Activated CD4-positive, alpha-beta T cell treated with anti-CD3 and anti-CD28 coated beads, Interleukin-2, amount 50 U/mL, for 16 hours (primary cell): ENCODE data around the gene IFNAR1.

Experiments used
- DNase-seq: peaks from one replicate; pipeline ENCODE4 v3.0.0-alpha.2; 2020

Gene IFNAR1

DNA sequence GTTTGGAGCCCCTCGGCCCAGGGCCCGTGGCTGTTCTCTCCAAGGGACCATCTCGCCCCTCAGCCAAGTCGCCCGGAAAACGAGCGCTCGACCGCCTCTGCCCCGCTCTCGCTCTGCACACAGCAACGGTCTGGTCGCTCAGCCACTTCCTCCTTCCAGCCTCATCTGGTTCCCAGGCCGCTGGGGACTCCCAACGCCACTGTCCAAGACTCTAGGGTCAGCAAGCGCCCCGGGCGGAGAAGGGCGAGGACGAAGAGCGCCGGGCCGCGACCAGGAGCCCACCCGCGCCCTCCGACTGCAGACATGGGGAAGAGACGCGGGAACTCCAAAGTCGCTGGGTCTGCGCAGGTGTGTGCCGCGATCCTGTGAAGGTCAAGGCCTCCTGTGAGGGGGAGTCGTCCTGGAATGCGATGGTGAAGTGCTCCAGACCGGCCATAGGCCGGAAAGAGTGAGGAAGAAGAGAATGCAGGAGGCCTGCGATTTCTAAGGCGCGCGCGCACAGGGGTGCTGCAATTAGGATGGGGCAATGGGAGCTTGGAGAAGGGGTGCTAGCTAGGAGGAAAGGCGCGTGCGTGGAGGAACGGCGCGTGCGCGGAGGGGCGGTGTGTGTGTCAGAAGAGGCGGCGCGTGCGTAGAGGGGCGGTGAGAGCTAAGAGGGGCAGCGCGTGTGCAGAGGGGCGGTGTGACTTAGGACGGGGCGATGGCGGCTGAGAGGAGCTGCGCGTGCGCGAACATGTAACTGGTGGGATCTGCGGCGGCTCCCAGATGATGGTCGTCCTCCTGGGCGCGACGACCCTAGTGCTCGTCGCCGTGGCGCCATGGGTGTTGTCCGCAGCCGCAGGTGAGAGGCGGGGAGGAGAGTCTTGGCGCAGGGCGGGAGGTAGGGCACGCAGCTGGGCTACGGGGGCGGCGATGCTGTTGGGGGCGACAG lies at the start of gene IFNAR1:
Gene IFNAR1 (plus strand): TSS at position 680 of the 931 bp plus-strand sequence. CDS start 86 bp downstream, at position 766.
- peak; percentile 99 for DNase-seq

DNA sequence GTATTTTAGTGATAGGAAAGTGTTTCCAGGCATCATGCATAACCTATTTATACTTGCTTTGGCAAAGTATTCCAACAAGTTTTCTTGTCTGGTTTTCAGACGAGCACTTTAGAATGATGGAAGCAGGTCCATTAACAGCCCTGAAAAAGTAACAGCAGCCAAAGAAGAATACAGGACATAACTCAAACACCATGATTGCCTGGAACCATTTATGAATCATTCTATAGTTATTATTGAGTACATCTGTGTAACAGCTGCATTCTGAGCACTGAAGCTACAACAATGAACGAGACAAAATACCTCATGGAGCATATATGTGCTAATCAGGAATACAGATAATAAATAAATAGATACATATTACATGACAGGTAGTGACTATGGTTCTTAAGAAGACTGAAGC lies 46.0 kb upstream of the IFNAR1 start:
- DNase-seq = no peak

DNA sequence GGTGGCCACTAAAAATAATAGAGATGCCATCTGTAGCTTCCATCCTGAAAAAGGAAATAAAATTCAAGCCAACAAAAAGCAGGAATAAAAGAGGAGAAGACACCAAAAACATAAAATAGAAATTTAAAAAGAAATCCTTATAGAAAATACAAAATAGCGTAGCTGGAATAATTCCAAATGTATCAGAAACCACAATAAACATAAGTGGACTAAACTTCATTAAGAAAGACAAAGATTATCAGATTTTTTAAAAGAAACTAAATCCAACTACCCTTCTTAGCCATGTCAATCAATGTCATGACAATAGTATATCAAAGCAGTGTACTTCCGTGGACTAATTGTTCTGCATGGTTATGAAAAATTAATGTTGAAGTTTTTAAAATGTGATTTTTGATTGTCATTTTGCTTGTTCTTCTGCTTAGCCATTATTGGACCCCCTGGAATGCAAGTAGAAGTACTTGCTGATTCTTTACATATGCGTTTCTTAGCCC lies 45.4 kb upstream of the IFNAR1 start:
- no peak for DNase-seq

DNA sequence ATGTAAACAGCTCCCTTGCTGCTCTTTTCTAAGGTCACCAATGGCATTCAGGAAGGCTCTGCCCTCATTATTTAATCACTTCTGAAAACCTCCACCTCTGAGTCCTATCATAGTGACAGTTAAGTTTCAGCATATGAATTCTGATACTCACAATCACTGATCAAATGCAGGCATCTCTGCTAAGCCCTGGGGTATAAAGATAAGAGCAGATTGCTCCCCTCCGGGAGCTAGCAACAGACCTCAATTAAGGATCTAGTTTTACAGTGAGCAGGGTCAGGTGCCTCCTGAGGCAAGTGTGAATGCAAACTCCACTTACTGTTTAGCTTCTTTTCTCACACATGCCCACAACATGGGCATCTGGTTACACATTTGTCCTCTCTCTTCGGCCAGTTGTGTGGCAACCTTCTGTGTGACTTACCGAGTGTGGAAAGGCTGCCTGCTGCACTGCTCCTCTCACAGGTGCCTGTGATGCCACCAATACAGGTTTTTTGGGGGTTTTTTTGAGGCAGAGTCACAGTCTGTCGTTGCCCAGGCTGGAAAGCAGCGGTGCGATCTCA lies 43.6 kb upstream of the IFNAR1 start:
- DNase-seq = no peak

DNA sequence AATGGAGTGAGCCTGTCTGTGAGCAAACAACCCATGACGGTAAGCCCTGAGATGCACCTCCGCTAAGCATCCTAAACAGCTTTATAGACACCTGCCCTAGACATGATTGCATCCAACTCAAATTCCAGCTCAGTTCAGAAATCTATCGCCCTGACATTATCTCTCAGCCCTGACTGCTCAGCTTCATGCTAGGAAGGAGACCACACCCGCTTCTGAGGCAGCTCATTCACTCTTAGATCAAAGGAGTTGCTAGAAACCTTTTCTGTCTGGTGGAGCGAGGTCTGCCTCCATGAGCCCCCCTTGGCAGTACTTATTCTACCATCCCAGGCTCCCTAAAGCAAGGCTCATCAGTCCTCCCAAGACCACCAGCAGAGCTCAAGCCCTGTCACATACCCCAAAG lies 41.6 kb upstream of the IFNAR1 start:
- DNase-seq = no peak

DNA sequence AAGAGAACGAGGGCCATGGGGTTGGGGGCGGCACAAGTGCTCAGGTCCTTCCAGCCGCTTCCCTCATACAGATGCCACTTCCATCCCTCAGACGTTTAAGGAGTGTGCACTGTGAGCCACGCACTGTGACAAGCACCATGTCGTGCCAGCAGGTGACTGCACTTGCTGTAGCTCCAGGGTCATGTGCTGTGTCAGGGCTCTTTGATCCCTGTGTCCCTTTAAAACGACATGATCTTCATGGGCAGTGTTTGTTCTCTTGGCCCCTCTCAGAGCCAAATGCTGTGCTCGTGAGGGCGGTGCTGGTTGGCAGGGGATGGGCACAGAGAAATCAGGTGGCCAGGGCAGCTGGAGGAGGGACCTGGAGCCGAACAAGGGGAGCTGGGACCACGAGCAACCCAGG lies 38.7 kb upstream of the IFNAR1 start:
- DNase-seq = no peak

DNA sequence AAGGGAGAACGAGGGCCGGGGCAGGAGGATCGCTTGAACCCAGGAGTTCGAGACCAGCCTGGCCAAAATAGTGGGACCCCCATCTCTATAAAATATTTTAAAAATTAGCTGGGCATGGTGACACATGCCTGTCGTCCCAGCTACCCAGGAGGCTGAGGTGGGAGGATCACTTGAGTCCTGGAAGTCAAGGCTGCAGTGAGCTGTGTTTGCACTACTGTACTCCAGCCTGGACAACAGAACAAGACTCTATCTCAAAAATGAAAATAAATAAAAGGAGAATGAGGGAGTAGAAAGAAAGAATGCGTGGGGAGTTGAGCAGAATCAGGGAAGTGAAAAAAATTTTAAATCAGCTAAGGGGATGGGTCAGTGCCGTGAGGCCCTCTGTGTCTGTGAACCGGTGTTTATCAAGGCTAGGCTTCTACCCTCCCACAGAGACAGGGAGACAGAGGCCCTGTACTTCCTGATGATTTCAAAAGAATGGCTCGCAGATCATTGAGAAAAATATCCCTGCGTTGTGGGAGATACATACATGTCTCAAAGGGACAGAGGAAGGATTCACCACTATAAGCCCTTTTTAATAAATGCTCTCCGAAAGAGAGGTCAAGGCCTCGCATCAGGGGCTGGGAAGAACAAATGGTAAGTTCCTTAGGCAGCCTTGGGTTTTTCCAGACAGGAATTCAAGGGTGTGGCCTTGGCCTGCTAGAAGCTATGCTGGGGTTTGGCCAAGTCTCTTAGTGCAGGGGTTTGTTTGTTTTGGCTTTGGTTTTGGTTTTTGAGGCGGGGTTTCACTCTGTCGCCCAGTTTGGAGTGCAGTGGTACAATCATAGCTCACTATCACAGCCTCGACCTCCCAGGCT lies 37.9 kb upstream of the IFNAR1 start:
- no peak for DNase-seq

DNA sequence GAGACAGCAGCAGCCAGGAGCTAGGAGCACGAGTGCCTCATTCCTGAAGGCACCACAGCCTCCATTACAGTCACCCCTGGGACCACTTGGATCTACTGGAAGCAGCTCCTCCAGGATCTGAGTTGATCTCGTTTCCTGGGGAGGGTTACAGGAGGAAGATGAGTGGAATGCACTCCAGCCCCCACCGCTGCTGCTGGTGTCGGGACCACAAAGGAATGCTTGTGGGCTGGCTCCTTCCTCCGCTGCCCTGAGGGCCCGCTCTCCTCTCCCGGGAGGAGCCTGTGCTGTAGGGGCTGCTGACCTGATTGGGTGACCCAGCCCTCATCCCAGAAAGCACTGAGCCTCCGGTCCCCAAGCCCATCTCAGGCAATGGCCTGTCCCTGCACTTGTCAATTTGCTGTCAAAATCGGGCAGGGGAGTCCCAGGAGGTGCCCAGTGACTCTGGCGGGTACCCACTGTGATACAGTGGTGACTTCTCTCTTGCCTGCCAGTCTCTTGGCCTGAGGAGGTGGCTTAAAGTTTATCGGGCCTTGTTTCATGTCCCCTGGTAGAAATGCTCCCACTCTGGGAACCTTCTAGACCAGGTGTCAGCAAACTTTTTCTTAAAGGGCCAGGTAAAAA lies 35.5 kb upstream of the IFNAR1 start:
- no peak for DNase-seq

DNA sequence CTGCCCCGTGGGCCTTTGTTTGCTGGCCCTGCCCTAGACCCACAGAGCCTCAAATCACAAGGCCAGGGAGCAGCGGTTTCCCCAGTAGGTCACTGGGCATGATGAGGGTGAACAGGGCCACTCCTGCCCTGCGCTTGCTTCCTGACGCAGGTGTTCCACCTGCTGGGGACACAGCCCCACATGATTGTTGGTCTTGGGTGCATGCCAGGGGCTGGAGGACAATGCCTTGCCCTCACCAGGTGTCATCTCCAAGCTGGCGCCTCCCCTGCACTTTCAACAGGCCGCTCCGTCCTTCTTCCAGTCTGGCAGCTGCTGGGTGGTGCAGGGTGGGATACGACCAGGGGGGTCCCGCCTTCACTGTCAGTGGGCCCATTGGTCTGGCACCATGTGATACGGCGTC lies 34.3 kb upstream of the IFNAR1 start:
- no peak for DNase-seq

DNA sequence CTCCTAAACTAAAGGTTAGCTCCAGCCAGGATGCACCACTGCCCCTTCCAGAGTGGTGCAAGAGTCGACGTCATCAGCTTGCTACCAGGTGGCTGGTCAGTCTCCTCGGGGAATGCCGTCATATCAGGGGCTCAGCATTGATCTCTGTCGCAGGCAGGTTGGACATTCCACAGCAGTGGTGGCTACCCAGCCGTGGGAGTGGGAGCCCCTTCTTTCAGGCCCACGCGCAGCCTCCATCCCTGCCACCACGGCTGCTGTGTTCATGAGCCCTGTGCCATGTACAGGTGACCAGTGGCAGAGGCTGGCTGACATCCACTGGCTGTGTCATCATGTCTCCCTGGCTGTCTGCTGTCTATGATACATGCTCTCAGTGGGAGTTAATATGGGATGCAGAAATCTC lies 33.1 kb upstream of the IFNAR1 start:
- no peak for DNase-seq

DNA sequence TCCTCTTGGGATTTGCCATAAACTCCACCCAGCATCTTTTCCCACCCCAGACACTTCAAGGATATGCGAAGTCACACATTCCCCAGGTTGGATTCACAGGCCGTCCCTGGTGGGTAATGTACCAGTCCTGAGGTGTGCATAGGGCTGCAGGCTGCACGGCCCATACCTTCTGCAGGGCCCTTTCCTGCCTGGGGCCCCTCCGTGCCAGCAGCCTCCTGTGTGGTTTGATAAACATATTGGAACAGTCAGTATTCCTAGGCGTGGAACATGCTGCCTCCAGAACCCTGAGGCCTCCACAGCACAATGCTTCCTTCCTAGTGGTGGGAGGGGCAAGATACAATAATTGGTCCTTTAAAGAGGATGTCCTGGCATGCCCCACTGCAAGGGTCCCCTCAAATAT lies 32.0 kb upstream of the IFNAR1 start:
- no peak for DNase-seq

DNA sequence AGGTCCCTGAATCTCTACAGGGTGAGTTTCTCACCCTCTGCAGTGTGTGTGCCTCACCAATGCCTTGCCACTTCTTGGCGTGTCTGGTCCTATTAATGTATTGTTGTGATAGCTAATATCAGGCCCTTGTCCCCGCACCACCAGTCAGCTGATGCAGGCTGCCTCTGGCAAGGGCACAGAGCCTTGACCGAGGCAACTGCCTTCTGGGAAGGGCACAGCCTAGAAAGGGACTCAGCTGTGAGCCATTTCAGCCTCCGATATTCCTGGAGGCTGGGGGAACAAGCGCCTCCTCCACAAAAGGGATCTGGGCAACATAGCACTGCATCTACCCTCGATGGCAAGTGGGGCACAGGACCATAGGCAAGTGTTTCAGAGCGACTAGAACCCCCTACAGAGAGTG lies 31.6 kb upstream of the IFNAR1 start:
- no peak for DNase-seq

DNA sequence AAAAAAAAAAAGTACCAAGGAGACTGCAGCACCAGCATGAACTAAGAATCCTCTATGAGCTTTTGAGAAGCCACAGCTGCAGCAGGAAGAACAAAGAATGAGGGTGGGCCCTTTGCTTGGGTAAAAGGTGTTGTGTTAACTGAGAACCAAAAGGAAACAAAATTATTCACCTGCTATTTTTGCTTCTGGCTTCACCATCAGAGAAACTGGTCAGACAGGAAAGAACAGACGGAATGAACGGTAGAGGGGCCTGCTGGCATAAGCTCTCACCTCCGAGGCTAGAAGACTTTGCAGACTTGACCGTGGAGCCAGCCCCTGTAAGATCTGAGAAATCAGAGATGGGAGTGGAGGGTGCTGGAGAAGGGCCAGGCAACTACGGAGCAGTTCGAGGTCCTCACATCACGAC lies 31.0 kb upstream of the IFNAR1 start:
- DNase-seq = no peak

DNA sequence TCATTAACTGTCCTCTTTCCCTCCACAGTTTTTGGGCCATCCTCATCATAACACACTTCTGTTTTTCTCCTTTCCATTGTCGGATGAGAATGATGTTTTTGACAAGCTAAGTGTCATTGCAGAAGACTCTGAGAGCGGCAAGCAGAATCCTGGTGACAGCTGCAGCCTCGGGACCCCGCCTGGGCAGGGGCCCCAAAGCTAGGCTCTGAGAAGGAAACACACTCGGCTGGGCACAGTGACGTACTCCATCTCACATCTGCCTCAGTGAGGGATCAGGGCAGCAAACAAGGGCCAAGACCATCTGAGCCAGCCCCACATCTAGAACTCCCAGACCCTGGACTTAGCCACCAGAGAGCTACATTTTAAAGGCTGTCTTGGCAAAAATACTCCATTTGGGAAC lies 28.6 kb upstream of the IFNAR1 start:
- no peak for DNase-seq

DNA sequence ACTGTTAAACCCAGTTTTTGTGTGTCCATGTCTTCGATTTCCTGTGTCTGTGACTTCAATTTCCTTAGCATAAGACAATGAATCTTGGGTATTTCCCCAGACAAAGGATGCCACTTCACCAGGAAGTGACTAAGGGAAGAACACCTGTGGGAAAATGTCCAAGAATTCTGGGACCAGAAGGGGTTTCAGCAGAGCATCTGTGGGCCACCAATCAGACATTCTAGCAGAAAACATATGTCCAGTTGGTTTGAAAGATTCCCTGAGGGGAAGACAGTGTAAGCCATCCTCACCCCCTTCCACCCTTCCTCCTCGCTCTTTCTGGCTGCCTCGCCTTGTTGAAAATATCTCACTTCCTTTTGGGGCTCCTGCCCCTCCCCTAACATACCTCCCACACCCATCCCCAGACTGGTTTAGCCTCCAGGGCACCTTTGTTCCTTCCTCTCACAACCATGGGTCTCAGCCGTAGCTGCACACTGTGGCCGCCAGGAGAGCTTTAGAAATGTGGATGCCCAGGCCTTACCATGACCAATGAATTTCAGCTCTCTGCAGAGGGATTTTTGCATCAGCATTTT lies 25.5 kb upstream of the IFNAR1 start:
- DNase-seq = peak; percentile 26

DNA sequence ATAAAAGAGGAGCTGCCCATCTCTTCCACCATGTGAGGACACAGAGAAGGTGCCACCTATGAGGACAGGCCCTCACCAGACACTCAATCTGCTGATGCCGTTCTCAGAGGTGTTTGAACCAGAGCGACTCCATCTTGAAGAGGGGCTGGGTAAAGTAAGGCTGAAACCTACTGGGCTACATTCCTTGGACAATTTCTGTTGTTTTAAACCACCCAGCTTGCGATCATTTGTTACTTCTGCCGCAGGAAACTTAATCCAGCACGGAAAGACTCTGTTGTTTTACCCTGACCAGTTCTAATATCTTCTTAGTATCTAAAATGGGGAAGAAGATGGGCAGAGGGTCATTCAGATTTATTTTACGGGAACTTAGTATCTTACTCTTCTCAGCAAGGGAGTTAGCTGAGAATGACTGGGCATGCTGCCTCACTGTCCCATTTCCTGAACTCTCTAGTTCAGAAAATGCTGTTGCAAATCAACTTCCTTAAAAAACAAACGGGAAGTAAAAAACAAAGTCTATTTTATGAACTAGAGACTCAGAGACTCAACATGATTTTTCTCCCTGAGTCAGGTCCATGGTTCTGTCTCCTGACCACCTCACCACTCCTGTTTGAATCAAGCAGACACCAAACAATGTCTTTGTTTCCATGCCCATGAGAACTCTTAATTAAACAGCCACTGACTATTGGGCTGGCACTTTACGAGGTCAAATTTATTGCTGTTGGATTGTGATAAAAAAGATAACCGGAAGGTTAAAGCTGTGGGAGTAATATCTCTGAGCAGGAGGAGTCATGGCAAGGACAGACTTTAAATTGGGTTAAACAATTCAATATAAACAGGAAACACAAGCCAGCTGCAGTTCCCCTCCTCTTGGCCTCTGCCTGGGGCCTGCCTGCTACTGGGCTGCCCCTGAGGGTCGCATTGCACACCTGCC lies 23.8 kb upstream of the IFNAR1 start:
- DNase-seq = no peak

DNA sequence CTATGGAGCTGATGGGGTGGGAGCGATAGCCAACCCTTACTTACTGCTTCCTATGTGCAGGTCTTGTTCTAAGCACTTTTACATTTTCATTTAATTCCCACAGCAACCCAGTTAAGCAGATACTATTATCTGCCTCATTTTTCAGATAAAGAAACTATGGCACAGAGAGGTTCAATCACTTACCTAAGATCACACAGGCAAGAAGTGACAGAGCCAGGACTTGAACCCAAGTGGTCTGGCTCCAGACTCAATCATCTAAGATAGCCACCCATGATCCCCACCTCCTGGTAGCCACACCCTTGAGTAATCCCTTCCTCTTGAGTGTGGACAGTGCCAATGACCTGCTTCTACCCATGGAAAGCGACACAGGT lies 23.2 kb upstream of the IFNAR1 start:
- no peak for DNase-seq

DNA sequence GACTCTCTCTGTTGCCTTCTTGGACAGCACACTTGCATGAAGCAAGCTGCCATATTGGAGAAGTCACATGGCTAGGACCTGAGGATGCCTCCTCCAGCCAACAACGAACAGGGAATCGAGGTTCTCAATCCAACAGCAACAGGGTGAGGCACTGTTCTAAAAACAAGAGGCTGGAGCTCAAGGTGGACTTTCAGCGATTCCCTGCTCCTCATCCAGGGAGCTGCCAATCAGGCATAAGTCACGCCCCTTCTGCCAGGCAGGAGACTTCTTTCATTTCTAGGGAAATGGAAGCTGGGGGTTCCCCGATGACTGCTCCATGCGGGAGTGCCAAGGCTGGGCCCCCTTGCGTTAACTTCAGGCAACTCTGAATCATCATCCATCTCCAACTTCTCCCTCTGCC lies 22.7 kb upstream of the IFNAR1 start:
- no peak for DNase-seq

DNA sequence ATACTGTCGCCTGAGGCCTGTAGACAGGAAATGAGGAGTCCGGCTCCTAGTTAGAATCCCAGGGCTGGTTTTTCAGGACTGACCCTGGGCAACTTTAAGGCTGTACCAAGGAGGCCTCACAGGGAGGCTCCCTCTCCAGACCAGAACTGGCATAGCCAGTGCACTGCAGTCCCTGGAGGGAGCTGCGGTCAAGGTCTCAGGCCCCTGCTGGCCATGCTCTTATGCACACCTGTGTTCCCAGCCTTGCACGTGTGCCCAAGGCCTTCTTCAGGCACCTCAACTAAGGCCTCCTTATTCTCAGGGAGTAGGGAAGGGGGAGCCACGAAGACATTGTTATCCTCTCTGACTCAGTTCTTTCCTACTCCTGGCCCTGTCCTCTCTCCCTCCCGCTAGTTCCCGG lies 22.0 kb upstream of the IFNAR1 start:
- no peak for DNase-seq

DNA sequence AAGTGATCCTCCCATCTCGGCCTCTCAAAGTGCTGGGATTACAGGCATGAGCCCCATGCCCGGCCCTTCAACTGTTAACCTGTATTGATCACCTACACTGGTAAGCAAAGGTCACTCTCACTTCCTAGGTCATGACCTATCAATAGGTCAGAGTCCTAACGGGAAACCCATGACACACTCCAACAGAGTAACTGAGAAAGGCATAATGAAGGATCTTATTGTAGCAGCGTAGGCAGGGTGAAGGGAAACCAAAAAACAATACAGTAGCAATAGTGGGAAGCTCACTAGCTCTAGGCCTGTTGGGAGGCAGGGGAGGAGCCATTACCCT lies 19.5 kb upstream of the IFNAR1 start:
- DNase-seq = no peak

DNA sequence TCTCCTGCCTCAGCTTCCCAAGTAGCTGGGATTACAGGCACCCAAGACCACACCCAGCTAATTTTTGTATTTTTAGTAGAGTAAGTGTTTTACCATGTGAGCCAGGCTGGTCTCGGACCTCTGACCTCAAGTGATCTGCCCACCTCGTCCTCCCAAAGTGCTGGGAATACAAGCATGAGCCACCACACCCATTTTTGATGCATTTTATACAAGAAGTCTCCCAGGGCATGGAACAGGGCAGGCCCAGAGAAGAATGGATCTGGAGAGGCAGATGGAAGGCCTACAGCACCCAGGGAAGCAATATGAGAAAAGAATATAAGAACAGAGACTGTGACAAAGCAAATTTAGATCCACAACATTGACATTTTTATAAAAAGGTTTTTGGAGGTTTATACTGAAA lies 18.8 kb upstream of the IFNAR1 start:
- DNase-seq = no peak
